ENCODE results near the gene CAPRIN2. TPM values are rescaled to one million over a fixed set of nuclear protein-coding genes. Genes with fewer than 3 reads are reported as not detected.

The CAPRIN2 gene
- total and polyA plus RNA-seq, 2 experiments from 2014 or later, result 36.5 to 41.3 TPM

DNA sequence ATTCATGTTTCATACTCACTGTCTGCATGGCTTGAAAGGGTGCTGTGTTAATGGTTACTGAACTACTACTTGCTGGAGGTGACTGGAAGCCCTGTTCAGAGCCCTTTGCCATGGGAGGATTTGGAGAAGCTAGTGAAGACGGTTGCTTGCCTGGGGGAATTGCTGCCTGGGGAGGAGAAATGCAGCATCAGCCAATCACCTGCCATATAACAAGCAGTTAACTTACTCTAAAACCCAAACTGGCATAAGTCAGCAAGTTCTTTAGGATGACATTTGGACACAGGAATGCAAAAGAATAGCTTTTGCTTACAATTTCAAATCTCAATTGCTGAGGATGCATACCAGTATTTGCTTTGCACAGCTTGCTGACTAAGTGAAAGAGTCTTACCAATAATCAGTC is 35.7 kb downstream of the CAPRIN2 start:
- Histone ChIP-seq H3K27ac (ENCODE audit: low read depth) (no peak overlapping the region), H2AFZ (no peak overlapping the region), H3F3A (replicated peaks; ENCODE audit: low read depth) (no peaks in the 10 kb centered on the region), H3K4me2 (no peak overlapping the region), H4K20me1 (replicated peaks; ENCODE audit: insufficient read depth) (peaks cover 3% of the 10 kb centered on the region), H3K79me2 (replicated peaks; ENCODE audit: insufficient read depth) (0 out of 2 replicates have a peak, but pooled peaks cover 3% of the 10 kb centered on the region), H3K36me3 (ENCODE audit: insufficient read depth) (peaks cover 29% of the 10 kb centered on the region), H3K27me3 (ENCODE audit: insufficient read depth) (no peaks in the 10 kb centered on the region), H3K9me2 (ENCODE audit: insufficient read depth) (no peaks in the 10 kb centered on the region), H3K4me3 (no peak overlapping the region), H3K4me1 (ENCODE audit: insufficient read depth) (no peaks in the 10 kb centered on the region)
- no peaks in the 10 kb centered on the region for H3K4me1 Mint-ChIP-seq
- no peak for ATAC-seq
- TF ChIP-seq CREB1 (CRISPR knock-in tag; IDR thresholded peaks at IDR 0.05; ENCODE audit: low read depth) (no peak), NANOG (IDR thresholded peaks at IDR 0.05; ENCODE audit: borderline replicate concordance) (no peak), ZNF114 (CRISPR knock-in tag; IDR thresholded peaks at IDR 0.05) (no peak), STAT1 (IDR thresholded peaks at IDR 0.05; ENCODE audit: unreplicated experiment) (no peak), JUNB (IDR thresholded peaks at IDR 0.05; ENCODE audit: unreplicated experiment) (no peak), ZNF331 (CRISPR knock-in tag; IDR thresholded peaks at IDR 0.05; ENCODE audit: low read depth) (no peak)
- TF ChIP-seq, protein P1, sequence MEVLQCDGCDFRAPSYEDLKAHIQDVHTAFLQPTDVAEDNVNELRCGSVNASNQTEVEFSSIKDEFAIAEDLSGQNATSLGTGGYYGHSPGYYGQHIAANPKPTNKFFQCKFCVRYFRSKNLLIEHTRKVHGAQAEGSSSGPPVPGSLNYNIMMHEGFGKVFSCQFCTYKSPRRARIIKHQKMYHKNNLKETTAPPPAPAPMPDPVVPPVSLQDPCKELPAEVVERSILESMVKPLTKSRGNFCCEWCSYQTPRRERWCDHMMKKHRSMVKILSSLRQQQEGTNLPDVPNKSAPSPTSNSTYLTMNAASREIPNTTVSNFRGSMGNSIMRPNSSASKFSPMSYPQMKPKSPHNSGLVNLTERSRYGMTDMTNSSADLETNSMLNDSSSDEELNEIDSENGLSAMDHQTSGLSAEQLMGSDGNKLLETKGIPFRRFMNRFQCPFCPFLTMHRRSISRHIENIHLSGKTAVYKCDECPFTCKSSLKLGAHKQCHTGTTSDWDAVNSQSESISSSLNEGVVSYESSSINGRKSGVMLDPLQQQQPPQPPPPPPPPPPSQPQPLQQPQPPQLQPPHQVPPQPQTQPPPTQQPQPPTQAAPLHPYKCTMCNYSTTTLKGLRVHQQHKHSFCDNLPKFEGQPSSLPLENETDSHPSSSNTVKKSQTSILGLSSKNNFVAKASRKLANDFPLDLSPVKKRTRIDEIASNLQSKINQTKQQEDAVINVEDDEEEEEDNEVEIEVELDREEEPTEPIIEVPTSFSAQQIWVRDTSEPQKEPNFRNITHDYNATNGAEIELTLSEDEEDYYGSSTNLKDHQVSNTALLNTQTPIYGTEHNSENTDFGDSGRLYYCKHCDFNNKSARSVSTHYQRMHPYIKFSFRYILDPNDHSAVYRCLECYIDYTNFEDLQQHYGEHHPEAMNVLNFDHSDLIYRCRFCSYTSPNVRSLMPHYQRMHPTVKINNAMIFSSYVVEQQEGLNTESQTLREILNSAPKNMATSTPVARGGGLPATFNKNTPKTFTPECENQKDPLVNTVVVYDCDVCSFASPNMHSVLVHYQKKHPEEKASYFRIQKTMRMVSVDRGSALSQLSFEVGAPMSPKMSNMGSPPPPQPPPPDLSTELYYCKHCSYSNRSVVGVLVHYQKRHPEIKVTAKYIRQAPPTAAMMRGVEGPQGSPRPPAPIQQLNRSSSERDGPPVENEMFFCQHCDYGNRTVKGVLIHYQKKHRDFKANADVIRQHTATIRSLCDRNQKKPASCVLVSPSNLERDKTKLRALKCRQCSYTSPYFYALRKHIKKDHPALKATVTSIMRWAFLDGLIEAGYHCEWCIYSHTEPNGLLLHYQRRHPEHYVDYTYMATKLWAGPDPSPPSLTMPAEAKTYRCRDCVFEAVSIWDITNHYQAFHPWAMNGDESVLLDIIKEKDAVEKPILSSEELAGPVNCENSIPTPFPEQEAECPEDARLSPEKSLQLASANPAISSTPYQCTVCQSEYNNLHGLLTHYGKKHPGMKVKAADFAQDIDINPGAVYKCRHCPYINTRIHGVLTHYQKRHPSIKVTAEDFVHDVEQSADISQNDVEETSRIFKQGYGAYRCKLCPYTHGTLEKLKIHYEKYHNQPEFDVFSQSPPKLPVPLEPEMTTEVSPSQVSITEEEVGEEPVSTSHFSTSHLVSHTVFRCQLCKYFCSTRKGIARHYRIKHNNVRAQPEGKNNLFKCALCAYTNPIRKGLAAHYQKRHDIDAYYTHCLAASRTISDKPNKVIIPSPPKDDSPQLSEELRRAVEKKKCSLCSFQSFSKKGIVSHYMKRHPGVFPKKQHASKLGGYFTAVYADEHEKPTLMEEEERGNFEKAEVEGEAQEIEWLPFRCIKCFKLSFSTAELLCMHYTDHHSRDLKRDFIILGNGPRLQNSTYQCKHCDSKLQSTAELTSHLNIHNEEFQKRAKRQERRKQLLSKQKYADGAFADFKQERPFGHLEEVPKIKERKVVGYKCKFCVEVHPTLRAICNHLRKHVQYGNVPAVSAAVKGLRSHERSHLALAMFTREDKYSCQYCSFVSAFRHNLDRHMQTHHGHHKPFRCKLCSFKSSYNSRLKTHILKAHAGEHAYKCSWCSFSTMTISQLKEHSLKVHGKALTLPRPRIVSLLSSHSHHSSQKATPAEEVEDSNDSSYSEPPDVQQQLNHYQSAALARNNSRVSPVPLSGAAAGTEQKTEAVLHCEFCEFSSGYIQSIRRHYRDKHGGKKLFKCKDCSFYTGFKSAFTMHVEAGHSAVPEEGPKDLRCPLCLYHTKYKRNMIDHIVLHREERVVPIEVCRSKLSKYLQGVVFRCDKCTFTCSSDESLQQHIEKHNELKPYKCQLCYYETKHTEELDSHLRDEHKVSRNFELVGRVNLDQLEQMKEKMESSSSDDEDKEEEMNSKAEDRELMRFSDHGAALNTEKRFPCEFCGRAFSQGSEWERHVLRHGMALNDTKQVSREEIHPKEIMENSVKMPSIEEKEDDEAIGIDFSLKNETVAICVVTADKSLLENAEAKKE (CRISPR knock-in tag; IDR thresholded peaks at IDR 0.05), result no peak
- TF ChIP-seq, protein P2, sequence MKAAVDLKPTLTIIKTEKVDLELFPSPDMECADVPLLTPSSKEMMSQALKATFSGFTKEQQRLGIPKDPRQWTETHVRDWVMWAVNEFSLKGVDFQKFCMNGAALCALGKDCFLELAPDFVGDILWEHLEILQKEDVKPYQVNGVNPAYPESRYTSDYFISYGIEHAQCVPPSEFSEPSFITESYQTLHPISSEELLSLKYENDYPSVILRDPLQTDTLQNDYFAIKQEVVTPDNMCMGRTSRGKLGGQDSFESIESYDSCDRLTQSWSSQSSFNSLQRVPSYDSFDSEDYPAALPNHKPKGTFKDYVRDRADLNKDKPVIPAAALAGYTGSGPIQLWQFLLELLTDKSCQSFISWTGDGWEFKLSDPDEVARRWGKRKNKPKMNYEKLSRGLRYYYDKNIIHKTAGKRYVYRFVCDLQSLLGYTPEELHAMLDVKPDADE (IDR thresholded peaks at IDR 0.05), result no peak
- no peaks in the 10 kb centered on the region for H3K27me3 Mint-ChIP-seq (ENCODE audit: insufficient read depth, low read depth, poor library complexity)
- H3K4me3 Mint-ChIP-seq, result no peak overlapping the region
- H3K36me3 Mint-ChIP-seq (ENCODE audit: low read depth), result peaks cover 39% of the 10 kb centered on the region
- DNase-seq (ENCODE audit: low spot score), result no peak
- H3K9me3 Mint-ChIP-seq, result no peaks in the 10 kb centered on the region
- no peak overlapping the region for H3K27ac Mint-ChIP-seq
